Ascending aorta (tissue), 2 donors: ENCODE data around the gene UQCRQ. TPM values are rescaled to one million over a fixed set of nuclear protein-coding genes. Genes with fewer than 3 reads are reported as not detected.

Experiments used
- DNase-seq, 2 donors: peaks; one replicate each; pipeline ENCODE4 v3.0.0-alpha.2; 2019; ENCODE audit warnings: low spot score in 2 of 2
- H3K27ac ChIP-seq, 2 donors: fragments of 200-600 bp; sonication (generic); one replicate each; pipeline ENCODE4 v1.5.1; 2016 to 2017; ENCODE audit warnings: mild to moderate bottlenecking in 1 of 2
- H3K27me3 ChIP-seq: fragments of 200-600 bp; sonication (generic); one replicate; pipeline ENCODE4 v1.5.1; 2017
- H3K36me3 ChIP-seq, 2 donors: fragments of 200-600 bp; sonication (generic); one replicate each; pipeline ENCODE4 v1.5.1; 2016
- H3K4me1 ChIP-seq, 2 donors: fragments of 200-600 bp; sonication (generic); one replicate each; pipeline ENCODE4 v1.5.1; 2016 to 2017; ENCODE audit warnings: mild to moderate bottlenecking in 1 of 2
- H3K4me3 ChIP-seq, 2 donors: fragments of 200-600 bp; sonication (generic); one replicate each; pipeline ENCODE4 v1.5.1; 2016 to 2017; ENCODE audit warnings: mild to moderate bottlenecking in 1 of 2
- H3K9me3 ChIP-seq, 2 donors: fragments of 200-600 bp; sonication (generic); one replicate each; pipeline ENCODE4 v1.5.1; 2016
- CTCF ChIP-seq, 3 experiments: fragments of 200-600 bp in 2 of 3; fragments of 450-650 bp in 1 of 3; sonication (generic) in 2 of 3; IDR thresholded peaks; one replicate each; pipeline ENCODE4 v1.5.1; 2016 to 2019; ENCODE audit warnings: antibody characterized with exemption in 3 of 3, mild to moderate bottlenecking in 1 of 3, moderate library complexity in 1 of 3
- intact Hi-C: fragments of 100-400 bp; cut with DNase I; formaldehyde crosslinking; loops from one replicate; pipeline ENCODE4 v1.15.1; 2023
- total RNA-seq: library from RNA; depleted of rRNA; stranded (reverse); fragments of >200 nt; gene quantifications from one replicate; pipeline ENCODE4 v1.1.0, GENCODE V29; 2016

Gene UQCRQ
- total RNA-seq, 1 donor from 2014 or later, result 53.6 TPM

- intact Hi-C loops, result loop anchor here (2.0 kb wide), 1 partner anchor 96 kb away; the partner anchor contains the start of gene AFF4
- H3K27me3 ChIP-seq, result no peaks in the 10 kb centered on the region
- H3K4me1 ChIP-seq, result peaks cover 5 to 14% of the 10 kb centered on the region in 2 donors
- H3K9me3 ChIP-seq, result no peaks in the 10 kb centered on the region
- peak overlapping the region; percentile 82 to 85 for H3K4me3 ChIP-seq
- no peak for TF ChIP-seq CTCF (IDR thresholded peaks at IDR 0.05)
- peak overlapping the region; percentile 90 to 95 for H3K27ac ChIP-seq
- DNase-seq, result no peak
- peaks cover 0 to 25% of the 10 kb centered on the region in 2 donors for H3K36me3 ChIP-seq
Measured at GRCh38 chr5:132867046-132867451, 607 bp downstream of the UQCRQ start.

GRCh38 chr5:132868754-132869153 is 2.3 kb downstream of the UQCRQ start:
- Histone ChIP-seq H3K4me1 (peaks cover 5 to 21% of the 10 kb centered on the region in 2 donors), H3K27ac (no peak overlapping the region), H3K4me3 (no peak overlapping the region), H3K27me3 (no peaks in the 10 kb centered on the region), H3K36me3 (peaks cover 0 to 28% of the 10 kb centered on the region in 2 donors), H3K9me3 (no peaks in the 10 kb centered on the region)
- no peak for TF ChIP-seq CTCF (IDR thresholded peaks at IDR 0.05)
- intact Hi-C loops, result no loop called here
- DNase-seq, result no peak

- Histone ChIP-seq H3K4me3 (no peak overlapping the region), H3K9me3 (no peaks in the 10 kb centered on the region), H3K36me3 (peaks cover 0 to 28% of the 10 kb centered on the region in 2 donors), H3K4me1 (peaks cover 3 to 16% of the 10 kb centered on the region in 2 donors), H3K27ac (no peak overlapping the region), H3K27me3 (no peaks in the 10 kb centered on the region)
- DNase-seq, result no peak
- no peak for TF ChIP-seq CTCF (IDR thresholded peaks at IDR 0.05)
- intact Hi-C loops, result no loop called here
Measured at GRCh38 chr5:132870801-132871200, 4.4 kb downstream of the UQCRQ start.

- Histone ChIP-seq H3K36me3 (peaks cover 2 to 28% of the 10 kb centered on the region in 2 donors), H3K4me1 (peaks cover 0 to 15% of the 10 kb centered on the region in 2 donors), H3K9me3 (no peaks in the 10 kb centered on the region), H3K27me3 (no peaks in the 10 kb centered on the region), H3K4me3 (no peak overlapping the region), H3K27ac (no peak overlapping the region)
- DNase-seq, result no peak
- no peak for TF ChIP-seq CTCF (IDR thresholded peaks at IDR 0.05)
- intact Hi-C loops, result no loop called here
Measured at GRCh38 chr5:132871459-132872284, 5.2 kb downstream of the UQCRQ start.

- Histone ChIP-seq H3K9me3 (no peaks in the 10 kb centered on the region), H3K4me1 (peaks cover 0 to 6% of the 10 kb centered on the region in 2 donors), H3K27me3 (no peaks in the 10 kb centered on the region), H3K27ac (peak overlapping the region; percentile 33 to 36), H3K4me3 (no peak overlapping the region), H3K36me3 (peaks cover 3 to 36% of the 10 kb centered on the region in 2 donors)
- DNase-seq, result no peak
- TF ChIP-seq CTCF (IDR thresholded peaks at IDR 0.05), result no peak
- intact Hi-C loops, result no loop called here
Measured at GRCh38 chr5:132872788-132873118, 6.3 kb downstream of the UQCRQ start.
